ENCODE data around the gene PNRC2.

PNRC2 gene

DNA sequence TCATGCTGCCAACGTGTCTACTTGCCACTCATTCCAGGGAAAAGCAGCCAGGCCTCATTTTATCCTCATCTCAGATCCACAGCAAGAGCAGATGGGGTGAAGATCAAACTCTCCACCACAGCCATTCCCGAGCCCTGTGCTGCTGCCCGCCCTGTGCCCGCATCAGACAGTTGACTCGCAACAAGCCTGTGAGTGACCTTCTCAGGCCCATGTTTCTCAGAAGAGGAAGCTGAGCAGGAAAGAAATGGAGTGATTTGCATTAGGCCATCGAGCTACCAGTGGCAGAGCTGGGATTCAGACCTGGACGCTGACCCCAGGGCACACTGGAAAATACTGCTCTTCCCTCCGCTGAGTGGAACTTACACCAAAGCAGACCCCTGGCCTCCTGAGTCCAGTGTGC lies 47.7 kb upstream of the PNRC2 start:
- no peak for DNase-seq
- H3K9me2 ChIP-seq (replicated peaks; ENCODE audit: insufficient read depth, low read length): no peaks in the 10 kb centered on the region
- no peak overlapping the region for H3K9ac ChIP-seq (ENCODE audit: low read length)
- H2AFZ ChIP-seq (ENCODE audit: low read length): no peak overlapping the region
- H3K4me2 ChIP-seq (ENCODE audit: low read depth, low read length): no peak overlapping the region
- no peaks in the 10 kb centered on the region for H3K27me3 ChIP-seq (replicated peaks; ENCODE audit: insufficient read depth, low read length)
- no peaks in the 10 kb centered on the region for H3K79me2 ChIP-seq (ENCODE audit: low read length)
- H3K9me3 ChIP-seq (replicated peaks; ENCODE audit: insufficient read depth, low read length): no peaks in the 10 kb centered on the region
- H3F3A ChIP-seq (ENCODE audit: insufficient read depth, low read length): no peaks in the 10 kb centered on the region
- no peaks in the 10 kb centered on the region for H4K20me1 ChIP-seq (ENCODE audit: insufficient read depth, low read length)
- H3K4me1 ChIP-seq (ENCODE audit: low read length): peaks cover 15% of the 10 kb centered on the region
- TF ChIP-seq CTCF (IDR thresholded peaks at IDR 0.05; ENCODE audit: low read length) (no peak), EZH2 (optimal IDR thresholded peaks at IDR 0.05; ENCODE audit: low read depth, low read length) (no peak), EZH2phosphoT487 (IDR thresholded peaks at IDR 0.05; ENCODE audit: low read length) (no peak)
- no peak overlapping the region for H3K27ac ChIP-seq (ENCODE audit: low read length)
- no peaks in the 10 kb centered on the region for H3K36me3 ChIP-seq (replicated peaks; ENCODE audit: insufficient read depth, low read length)
- H3K4me3 ChIP-seq (ENCODE audit: low read length): no peak overlapping the region

DNA sequence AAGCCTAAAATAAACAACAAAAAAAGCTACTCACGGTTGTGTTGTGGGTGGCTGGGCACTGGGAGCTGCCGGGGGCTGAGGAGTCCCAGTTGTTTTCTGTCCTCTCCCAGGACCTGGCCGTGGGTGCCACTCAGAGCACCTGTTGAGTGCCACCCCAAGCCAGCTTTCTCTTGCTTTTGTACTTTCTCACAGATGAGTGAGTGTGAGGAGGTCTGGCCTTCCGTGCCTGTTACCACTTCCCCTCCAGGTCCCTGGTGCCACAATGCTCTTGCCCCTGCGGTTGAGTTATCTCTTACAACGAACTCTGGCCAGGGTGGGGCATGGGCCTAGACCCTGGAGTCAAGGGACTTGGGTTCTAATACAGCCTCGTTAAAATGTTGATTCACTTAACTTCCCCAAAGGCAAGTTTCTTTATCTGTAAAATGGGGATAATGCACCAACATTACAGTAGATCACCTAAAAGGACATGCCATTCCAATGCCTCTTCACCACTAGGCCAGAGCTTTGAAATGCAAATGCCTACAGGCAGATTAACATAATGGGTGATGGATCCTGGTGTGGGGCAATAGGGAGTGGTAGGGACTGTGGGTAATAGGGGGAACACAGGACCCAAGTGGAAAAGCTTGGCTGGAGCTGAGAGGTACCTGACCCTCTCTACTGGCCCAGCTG lies 46.3 kb upstream of the PNRC2 start, which contains the start of gene CNR2:
Gene CNR2 (minus strand): TSS at position 151 of the 669 bp plus-strand sequence. CDS start 37,745 bp downstream, outside the sequence.
- H3K9me2 ChIP-seq (replicated peaks; ENCODE audit: insufficient read depth, low read length): no peaks in the 10 kb centered on the region
- no peaks in the 10 kb centered on the region for H3K9me3 ChIP-seq (replicated peaks; ENCODE audit: insufficient read depth, low read length)
- no peak within 1 kb of the TSS for H3K9ac ChIP-seq (ENCODE audit: low read length)
- TF ChIP-seq EZH2 (optimal IDR thresholded peaks at IDR 0.05; ENCODE audit: low read depth, low read length) (no peak), EZH2phosphoT487 (IDR thresholded peaks at IDR 0.05; ENCODE audit: low read length) (no peak), CTCF (IDR thresholded peaks at IDR 0.05; ENCODE audit: low read length) (no peak)
- no peak within 1 kb of the TSS for H3K27ac ChIP-seq (ENCODE audit: low read length)
- no peaks in the 10 kb centered on the region for H3K36me3 ChIP-seq (replicated peaks; ENCODE audit: insufficient read depth, low read length)
- peaks cover 15% of the 10 kb centered on the region for H3K4me1 ChIP-seq (ENCODE audit: low read length)
- H3K4me3 ChIP-seq (ENCODE audit: low read length): no peak within 1 kb of the TSS
- H3K27me3 ChIP-seq (replicated peaks; ENCODE audit: insufficient read depth, low read length): no peaks in the 10 kb centered on the region
- no peaks in the 10 kb centered on the region for H4K20me1 ChIP-seq (ENCODE audit: insufficient read depth, low read length)
- H3F3A ChIP-seq (ENCODE audit: insufficient read depth, low read length): no peaks in the 10 kb centered on the region
- DNase-seq: no peak
- 0 out of 2 replicates have a peak within 1 kb of the TSS, but pooled peaks have one; percentile 35 for H2AFZ ChIP-seq (ENCODE audit: low read length)
- H3K4me2 ChIP-seq (ENCODE audit: low read depth, low read length): no peak within 1 kb of the TSS
- H3K79me2 ChIP-seq (ENCODE audit: low read length): no peaks in the 10 kb centered on the region

DNA sequence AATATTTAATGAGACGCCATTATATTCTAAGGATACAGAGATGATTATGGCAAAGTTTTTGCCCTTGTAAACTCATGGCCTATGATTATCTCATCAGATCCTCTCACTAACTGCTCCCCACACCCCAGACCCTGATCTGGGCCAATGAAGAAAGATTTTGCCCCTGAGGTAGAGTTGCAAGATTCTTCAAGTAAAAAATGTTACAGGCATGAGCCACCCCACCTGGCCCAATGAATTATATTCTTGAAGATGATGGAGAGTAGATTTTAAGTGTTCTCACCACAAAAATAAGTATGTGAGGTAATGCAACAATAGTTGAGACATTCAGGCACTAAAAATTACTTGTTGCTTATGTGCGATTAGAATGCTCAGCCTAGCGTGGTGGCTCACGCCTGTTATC lies 44.7 kb upstream of the PNRC2 start:
- no peak overlapping the region for H2AFZ ChIP-seq (ENCODE audit: low read length)
- no peak for TF ChIP-seq EZH2phosphoT487 (IDR thresholded peaks at IDR 0.05; ENCODE audit: low read length)
- TF ChIP-seq CTCF (IDR thresholded peaks at IDR 0.05; ENCODE audit: low read length): no peak
- TF ChIP-seq EZH2 (optimal IDR thresholded peaks at IDR 0.05; ENCODE audit: low read depth, low read length): no peak
- H3K36me3 ChIP-seq (replicated peaks; ENCODE audit: insufficient read depth, low read length): no peaks in the 10 kb centered on the region
- no peaks in the 10 kb centered on the region for H3K79me2 ChIP-seq (ENCODE audit: low read length)
- no peaks in the 10 kb centered on the region for H4K20me1 ChIP-seq (ENCODE audit: insufficient read depth, low read length)
- H3K4me2 ChIP-seq (ENCODE audit: low read depth, low read length): no peak overlapping the region
- H3K27me3 ChIP-seq (replicated peaks; ENCODE audit: insufficient read depth, low read length): no peaks in the 10 kb centered on the region
- no peaks in the 10 kb centered on the region for H3K9me2 ChIP-seq (replicated peaks; ENCODE audit: insufficient read depth, low read length)
- DNase-seq: no peak
- no peaks in the 10 kb centered on the region for H3K9me3 ChIP-seq (replicated peaks; ENCODE audit: insufficient read depth, low read length)
- H3K27ac ChIP-seq (ENCODE audit: low read length): no peak overlapping the region
- H3K9ac ChIP-seq (ENCODE audit: low read length): no peak overlapping the region
- no peak overlapping the region for H3K4me3 ChIP-seq (ENCODE audit: low read length)
- H3F3A ChIP-seq (ENCODE audit: insufficient read depth, low read length): no peaks in the 10 kb centered on the region
- peaks cover 18% of the 10 kb centered on the region for H3K4me1 ChIP-seq (ENCODE audit: low read length)

Measured in MM.1S (cell line).